NCI-H187 treated with DMSO at 0.1 percent for 48 hours (cell line): ENCODE measurements around the gene MAP3K20.

ENCODE experiments used
- DNase-seq: peaks from one replicate; lab custom pipeline; 2025; lab: John Stamatoyannopoulos, UW

The MAP3K20 gene

GRCh38 chr2:173051463-173052215 is 24.0 kb upstream of the MAP3K20 start:
- DNase-seq = no peak

- no peak for DNase-seq
These were observed 22.5 kb upstream of the MAP3K20 start for GRCh38 chr2:173053043-173053699.

DNA sequence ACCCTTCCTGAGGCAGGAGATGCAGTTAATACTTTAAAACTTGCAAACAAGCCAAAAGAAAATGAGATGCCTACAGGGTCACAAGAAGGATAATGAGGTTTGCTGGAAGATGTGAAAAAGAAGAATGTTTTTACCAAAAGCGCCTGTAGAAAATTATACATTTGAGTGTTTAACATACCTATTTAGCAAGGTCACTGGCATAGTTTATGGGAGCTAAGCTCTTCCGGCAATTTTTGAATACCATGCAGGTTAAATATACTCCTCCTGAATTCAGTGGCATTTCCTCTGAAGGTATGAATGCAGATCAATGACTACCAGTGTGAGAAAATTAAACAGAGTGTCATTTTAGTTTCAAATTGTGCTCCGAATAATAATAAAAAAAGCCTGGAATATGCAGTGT is 21.2 kb upstream of the MAP3K20 start:
- no peak for DNase-seq

DNA sequence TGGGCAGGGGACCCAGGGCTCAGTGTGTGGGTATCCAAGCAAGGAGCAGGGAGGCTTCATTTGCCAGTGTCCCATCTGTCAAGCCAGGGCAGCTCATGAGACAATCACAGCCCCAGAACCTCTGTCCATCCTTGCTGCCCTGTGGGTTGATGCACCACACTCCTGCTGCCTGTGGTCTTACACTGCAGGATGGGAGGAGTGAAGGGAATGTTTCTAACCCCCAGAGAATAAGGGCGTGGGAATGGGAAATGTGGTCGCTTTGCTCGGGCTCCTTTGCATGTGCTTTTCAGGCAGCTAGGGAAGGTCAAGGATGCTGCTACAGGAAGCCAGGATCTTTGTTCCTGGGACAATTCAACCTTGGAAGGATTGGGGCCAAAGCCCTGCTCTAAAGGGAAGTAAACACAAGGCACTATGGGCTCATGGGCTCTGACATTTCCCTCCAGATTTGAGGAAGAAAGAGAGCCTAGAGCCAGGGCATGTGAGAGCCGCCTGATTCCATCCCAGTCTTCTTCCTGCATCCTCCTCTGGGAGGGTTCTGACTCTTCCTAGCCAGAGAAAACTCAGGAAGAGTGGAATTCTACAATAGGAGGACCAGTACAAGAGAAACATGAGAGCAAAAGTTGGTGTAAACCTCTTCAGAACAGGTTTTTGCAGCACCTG is 18.8 kb upstream of the MAP3K20 start:
- DNase-seq = no peak

DNA sequence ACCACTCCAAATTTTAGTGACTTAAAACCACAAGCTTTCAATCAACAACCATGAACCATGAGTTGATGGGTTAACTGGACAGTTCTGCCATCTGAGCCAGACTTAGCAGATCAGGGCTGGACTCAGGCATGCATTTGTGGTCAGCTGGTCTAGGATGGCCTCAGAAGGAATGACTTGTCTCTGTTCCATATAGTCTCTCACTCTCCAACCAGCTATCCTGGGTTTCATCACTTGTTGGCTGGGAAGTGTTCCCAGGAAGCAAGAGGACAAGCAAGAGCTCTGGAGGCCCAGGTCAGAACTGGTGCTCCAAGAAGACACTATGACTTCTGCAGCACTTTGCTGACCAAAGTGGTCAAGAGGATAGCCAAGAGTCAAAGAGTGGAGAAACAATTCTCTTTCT is 17.5 kb upstream of the MAP3K20 start:
- no peak for DNase-seq

- DNase-seq = no peak
These were observed 17.0 kb upstream of the MAP3K20 start for GRCh38 chr2:173058673-173059072.

DNA sequence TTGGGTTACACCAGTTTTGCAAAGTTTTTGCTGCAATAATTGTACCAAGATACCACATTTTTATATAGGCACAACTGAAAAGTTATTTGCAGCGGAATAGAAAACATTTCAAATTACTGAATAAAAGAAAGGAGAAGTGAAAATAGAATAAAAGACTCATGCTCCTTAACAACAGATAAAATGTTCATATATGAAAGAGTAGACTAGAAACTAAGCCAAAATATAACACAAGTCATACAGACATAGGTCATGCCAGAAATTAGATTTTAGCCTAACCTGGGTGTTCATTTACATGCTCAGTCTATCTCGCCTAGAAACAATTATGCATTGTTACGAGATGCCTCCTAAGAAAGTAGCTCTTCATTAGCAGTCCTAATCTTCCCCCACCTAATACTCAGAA is 16.4 kb upstream of the MAP3K20 start:
- DNase-seq = no peak

DNA sequence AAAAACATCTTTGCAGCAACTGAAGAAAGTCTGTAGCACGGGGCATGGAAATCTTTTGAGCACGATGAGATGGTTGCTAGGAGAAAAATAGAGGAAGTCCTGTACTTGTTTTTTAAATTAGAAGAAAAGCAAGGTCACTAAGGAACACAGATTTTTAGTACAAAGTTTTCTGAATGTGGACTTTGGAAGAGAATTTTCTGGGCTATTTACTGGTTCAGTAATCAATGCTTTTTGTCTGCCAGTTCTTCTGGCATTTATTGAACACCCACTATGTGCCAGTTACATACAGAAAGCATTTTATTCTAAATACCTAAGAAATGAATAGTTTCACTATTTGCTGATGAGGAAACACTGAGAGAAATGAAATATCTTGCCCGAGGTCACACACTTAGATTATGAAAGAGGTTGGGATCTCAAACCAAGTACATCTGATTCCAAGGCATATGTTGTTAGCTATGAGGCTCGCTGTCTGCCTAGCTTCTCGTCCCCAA is 15.6 kb upstream of the MAP3K20 start:
- DNase-seq = no peak

- no peak for DNase-seq
These were observed 12.8 kb upstream of the MAP3K20 start for GRCh38 chr2:173062801-173063200.

DNA sequence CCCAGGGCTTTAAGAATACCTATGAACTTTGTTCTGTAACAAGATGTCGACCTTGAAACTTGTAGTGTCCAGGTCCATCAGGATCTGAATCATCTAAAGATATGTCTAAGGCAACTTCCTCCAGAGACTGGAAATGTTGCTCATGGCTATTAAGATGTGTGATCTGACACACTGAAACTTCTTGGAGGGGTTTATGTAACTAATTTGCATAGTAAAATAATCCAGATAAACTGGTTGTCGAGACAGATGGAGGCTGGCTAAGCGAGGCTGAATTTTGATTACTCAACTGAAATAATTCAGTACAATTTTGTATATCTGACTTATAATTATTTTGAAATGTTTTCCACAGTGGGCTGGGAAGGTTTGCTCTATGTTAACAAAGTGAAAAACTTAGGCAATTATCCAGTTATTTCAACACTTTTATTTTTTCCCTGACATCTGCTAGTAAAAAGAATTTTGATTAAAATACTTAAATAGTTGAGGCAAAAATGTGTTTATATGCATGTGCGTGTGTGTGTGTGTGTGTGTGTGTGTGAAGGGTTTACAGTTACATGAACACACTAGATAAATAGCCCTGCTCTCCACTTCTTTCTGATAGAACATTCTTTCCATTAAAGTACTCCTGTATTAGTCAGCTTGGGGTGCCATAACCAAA is 11.4 kb upstream of the MAP3K20 start:
- DNase-seq = no peak

DNA sequence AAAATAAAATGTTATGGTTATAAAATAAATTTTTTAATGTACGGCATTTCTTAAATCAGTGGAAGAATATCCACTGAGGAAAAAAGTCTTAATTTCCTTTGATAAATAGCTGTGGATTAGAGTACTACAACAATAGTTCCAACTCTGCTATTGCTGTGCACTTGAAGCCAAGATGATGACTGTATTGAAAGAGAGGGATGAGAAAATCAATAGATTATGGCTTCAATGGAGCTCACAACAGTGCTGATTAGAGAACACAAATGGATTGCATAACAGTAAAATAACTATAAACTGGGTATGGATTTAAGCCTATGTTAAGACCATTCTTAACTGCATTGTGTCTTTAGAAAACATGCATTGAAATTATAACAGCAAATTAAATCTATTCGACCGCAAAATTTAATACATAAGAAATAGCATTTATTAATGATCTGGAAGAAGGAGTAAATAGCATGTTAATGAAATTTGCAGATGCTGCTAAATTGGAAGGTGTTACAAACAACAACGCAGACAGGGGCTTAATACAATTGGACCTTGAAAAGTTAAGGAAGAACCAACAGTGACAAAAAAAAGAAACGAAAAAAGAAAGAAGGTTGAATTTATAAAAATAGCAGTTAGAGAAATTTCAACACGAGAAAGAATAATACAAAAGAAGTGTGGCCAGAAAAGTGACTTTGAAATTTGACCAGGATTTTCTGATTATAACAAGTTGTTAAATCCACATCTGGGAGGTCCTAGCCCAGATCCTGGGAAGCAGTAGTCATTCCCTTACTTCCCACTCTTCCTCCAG is 8.6 kb upstream of the MAP3K20 start:
- DNase-seq = no peak

DNA sequence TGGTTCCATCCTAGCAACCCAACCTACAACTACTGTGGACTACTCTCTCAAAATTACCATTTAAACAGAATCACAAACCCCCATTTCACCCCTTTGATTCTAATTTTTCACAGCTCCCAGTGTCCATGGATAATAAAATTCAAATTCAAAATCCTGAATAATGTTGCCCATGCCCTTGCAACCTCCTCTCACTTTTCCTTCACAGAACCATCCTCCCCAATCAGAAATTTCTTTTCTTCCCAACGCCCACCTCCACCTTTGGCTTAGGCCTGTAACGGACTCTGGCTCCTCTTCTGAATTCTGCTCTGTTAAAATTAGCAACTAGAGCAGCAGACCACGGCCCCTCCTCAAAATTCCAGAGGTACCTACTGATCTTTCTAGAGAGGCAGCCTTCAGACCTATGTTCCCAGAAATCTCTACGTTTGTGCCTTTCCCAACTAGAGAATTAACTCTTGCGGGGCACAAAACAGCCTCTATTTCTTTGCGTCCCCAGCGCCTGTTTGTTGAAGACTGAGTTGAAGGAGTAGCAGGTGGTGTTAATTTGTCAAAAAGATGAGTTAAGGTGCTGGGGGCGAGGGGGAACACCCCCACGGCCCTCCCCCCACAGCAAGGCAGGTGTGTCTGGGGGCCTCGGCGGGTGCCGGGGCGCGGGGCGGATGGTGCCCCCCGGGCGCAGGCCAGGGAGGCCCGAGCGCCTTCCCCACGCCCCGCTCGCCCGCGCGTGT is 428 bp upstream of the MAP3K20 start:
- DNase-seq = no peak

GRCh38 chr2:173076581-173077345 is 1.1 kb downstream of the MAP3K20 start:
- no peak for DNase-seq

- no peak for DNase-seq
These were observed 2.0 kb downstream of the MAP3K20 start for GRCh38 chr2:173077506-173078177.

- DNase-seq = no peak
These were observed 3.5 kb downstream of the MAP3K20 start for GRCh38 chr2:173079141-173079540.

GRCh38 chr2:173079973-173080860 is 4.6 kb downstream of the MAP3K20 start:
- no peak for DNase-seq

- no peak for DNase-seq
These were observed 11.0 kb downstream of the MAP3K20 start for GRCh38 chr2:173086518-173087213.

DNA sequence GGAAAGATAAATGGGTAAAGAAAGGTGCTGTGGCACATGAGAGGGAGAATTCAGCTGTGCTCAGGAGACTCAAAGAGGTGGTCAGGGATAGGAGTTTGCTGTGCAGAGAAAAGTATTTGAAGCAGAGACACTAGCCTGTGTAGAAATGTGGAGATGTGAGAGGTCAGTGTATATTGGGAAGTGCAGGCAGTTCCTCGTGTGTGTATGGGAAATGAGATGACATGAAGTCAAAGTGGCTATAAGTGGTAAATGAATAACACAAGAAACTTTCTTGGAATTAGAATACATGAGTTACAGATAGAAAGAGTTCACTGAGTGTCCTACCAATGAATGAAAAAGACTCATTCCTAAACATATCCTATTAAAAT is 11.6 kb downstream of the MAP3K20 start:
- no peak for DNase-seq
